Smooth muscle cell (in vitro differentiated cells): ENCODE measurements around the gene STT3B. TPM values are rescaled to one million over a fixed set of nuclear protein-coding genes. Genes with fewer than 3 reads are reported as not detected.

Experiments
- DNase-seq: peaks from one replicate; lab custom pipeline; 2025; ENCODE audit not compliant: unreplicated experiment; lab: John Stamatoyannopoulos, UW
- H2AFZ ChIP-seq: fragments of 200-600 bp; sonication (generic); 2 replicates; pipeline ENCODE4 v1.6.0; 2016; ENCODE audit warnings: antibody characterized with exemption, low read depth, mild to moderate bottlenecking
- H3F3A ChIP-seq: fragments of 200-600 bp; sonication (generic); 2 replicates; pipeline ENCODE4 v1.6.0; 2017; ENCODE audit warnings: antibody characterized with exemption, low read depth
- H3K27ac ChIP-seq: fragments of 200-600 bp; sonication (generic); 2 replicates; pipeline ENCODE4 v1.5.1; 2016; ENCODE audit warnings: low read depth, mild to moderate bottlenecking
- H3K27me3 ChIP-seq: fragments of 200-600 bp; sonication (generic); 2 replicates; pipeline ENCODE4 v1.6.1; 2016; ENCODE audit warnings: low read depth, mild to moderate bottlenecking
- H3K36me3 ChIP-seq: fragments of 200-600 bp; sonication (generic); 2 replicates; pipeline ENCODE4 v1.5.1; 2016; ENCODE audit warnings: low read depth
- H3K4me1 ChIP-seq: fragments of 200-600 bp; sonication (generic); 2 replicates; pipeline ENCODE4 v1.5.1; 2016; ENCODE audit warnings: low read depth
- H3K4me2 ChIP-seq: fragments of 200-600 bp; sonication (generic); 2 replicates; pipeline ENCODE4 v1.6.0; 2016; ENCODE audit warnings: mild to moderate bottlenecking
- H3K4me3 ChIP-seq: fragments of 200-600 bp; sonication (generic); 2 replicates; pipeline ENCODE4 v1.5.1; 2016; ENCODE audit warnings: mild to moderate bottlenecking
- H3K79me2 ChIP-seq: fragments of 200-600 bp; sonication (generic); 2 replicates; pipeline ENCODE4 v1.6.0; 2016; ENCODE audit warnings: low read depth, mild to moderate bottlenecking
- H3K9ac ChIP-seq: fragments of 200-600 bp; sonication (generic); 2 replicates; pipeline ENCODE4 v1.6.0; 2016; ENCODE audit warnings: low read depth
- H3K9me3 ChIP-seq: fragments of 200-600 bp; sonication (generic); replicated peaks from 2 replicates; pipeline ENCODE4 v1.5.1; 2016; ENCODE audit warnings: low read depth
- H4K20me1 ChIP-seq: fragments of 200-600 bp; sonication (generic); 2 replicates; pipeline ENCODE4 v1.6.0; 2016; ENCODE audit warnings: low read depth
- WGBS: methylation state at CpG from one replicate; pipeline ENCODE4 v1.1.7; 2016; ENCODE audit warnings: low lambda C conversion rate; 5-methylcytosine and 5-hydroxymethylcytosine counted together
- polyA plus RNA-seq: library from polyadenylated mRNA; unstranded; fragments of >200 nt; fragmentation: Nextera tagmentation; extraction: Ambion mirVana; gene quantifications from 2 replicates; pipeline ENCODE4 v1.2.1, GENCODE V29; 2016
- total RNA-seq: library from RNA; depleted of rRNA; stranded (reverse); fragments of >200 nt; gene quantifications from 2 replicates; pipeline ENCODE4 v1.2.3, GENCODE V29; 2014
- TF ChIP-seq, protein P1 (sequence below): fragments of 200-600 bp; sonication (generic); IDR thresholded peaks from 2 replicates; pipeline ENCODE4 v1.5.1; 2017; ENCODE audit warnings: borderline replicate concordance, mild to moderate bottlenecking, antibody characterized with exemption; ENCODE audit not compliant: insufficient read depth, poor library complexity, severe bottlenecking

The STT3B gene
- total and polyA plus RNA-seq, 2 experiments from 2014 or later = 79.1 to 191 TPM

DNA sequence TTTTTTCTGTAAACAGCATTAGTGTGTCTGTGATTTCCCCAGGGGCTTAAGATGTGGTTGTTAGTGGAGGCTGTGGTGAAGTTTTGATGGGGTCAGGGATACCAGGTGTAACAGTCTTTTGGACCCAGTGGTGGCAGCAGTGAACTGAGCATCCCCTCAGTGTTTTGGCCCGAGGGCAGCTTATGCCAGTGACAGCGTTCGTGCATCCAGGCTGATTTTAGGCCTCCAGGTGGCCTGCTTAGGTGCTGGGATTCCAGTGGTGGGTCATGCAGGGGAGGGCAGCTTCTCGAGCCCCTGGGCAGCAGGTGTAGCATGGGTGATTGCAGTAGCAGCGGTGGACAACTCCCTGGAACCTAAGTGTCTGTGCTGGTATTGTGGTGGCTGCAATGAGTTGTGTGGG lies 29.2 kb downstream of the STT3B start:
- Histone ChIP-seq H3F3A (no peaks in the 10 kb centered on the region), H3K9me3 (no peaks in the 10 kb centered on the region), H3K9ac (no peak overlapping the region), H3K27me3 (no peaks in the 10 kb centered on the region), H3K4me1 (peaks cover 8% of the 10 kb centered on the region), H3K27ac (no peak overlapping the region), H3K4me3 (no peak overlapping the region), H3K4me2 (no peak overlapping the region), H2AFZ (no peak overlapping the region), H3K79me2 (peaks cover 100% of the 10 kb centered on the region), H3K36me3 (no peaks in the 10 kb centered on the region), H4K20me1 (peaks cover 91% of the 10 kb centered on the region)
- no peak for DNase-seq
- TF ChIP-seq, protein P1, sequence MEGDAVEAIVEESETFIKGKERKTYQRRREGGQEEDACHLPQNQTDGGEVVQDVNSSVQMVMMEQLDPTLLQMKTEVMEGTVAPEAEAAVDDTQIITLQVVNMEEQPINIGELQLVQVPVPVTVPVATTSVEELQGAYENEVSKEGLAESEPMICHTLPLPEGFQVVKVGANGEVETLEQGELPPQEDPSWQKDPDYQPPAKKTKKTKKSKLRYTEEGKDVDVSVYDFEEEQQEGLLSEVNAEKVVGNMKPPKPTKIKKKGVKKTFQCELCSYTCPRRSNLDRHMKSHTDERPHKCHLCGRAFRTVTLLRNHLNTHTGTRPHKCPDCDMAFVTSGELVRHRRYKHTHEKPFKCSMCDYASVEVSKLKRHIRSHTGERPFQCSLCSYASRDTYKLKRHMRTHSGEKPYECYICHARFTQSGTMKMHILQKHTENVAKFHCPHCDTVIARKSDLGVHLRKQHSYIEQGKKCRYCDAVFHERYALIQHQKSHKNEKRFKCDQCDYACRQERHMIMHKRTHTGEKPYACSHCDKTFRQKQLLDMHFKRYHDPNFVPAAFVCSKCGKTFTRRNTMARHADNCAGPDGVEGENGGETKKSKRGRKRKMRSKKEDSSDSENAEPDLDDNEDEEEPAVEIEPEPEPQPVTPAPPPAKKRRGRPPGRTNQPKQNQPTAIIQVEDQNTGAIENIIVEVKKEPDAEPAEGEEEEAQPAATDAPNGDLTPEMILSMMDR = no peak
- 73% methylated on average over 5 of the region's 5 CpGs for WGBS

DNA sequence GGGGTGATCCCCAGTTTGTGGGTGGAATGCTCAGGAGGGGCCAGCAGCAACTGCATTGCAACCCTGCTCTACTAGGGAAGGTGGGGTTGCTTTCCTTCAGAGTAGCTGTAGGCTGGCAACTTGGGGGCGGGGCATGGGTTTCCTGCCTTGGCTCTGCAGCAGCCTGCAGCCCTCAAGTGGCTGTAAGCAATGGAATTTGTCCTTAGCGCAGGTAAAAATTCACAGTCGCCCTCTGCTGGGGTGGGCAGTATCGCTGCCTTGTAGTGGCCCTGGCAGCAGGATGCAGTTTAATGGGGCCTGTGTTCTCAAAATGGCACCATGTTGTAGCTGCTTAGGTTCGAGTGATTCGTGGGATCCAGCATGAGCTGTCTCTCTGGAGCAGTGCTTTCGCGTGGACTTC lies 29.8 kb downstream of the STT3B start:
- peaks cover 92% of the 10 kb centered on the region for H4K20me1 ChIP-seq
- no peak overlapping the region for H2AFZ ChIP-seq
- no peak overlapping the region for H3K27ac ChIP-seq
- H3K4me3 ChIP-seq = no peak overlapping the region
- no peak for DNase-seq
- H3K36me3 ChIP-seq = no peaks in the 10 kb centered on the region
- no peak overlapping the region for H3K9ac ChIP-seq
- H3K4me2 ChIP-seq = no peak overlapping the region
- 75% methylated on average over 8 of the region's 8 CpGs for WGBS
- no peaks in the 10 kb centered on the region for H3K27me3 ChIP-seq
- TF ChIP-seq, protein P1 = no peak
- H3F3A ChIP-seq = no peaks in the 10 kb centered on the region
- H3K4me1 ChIP-seq = peaks cover 8% of the 10 kb centered on the region
- H3K79me2 ChIP-seq = peaks cover 100% of the 10 kb centered on the region
- H3K9me3 ChIP-seq = no peaks in the 10 kb centered on the region

DNA sequence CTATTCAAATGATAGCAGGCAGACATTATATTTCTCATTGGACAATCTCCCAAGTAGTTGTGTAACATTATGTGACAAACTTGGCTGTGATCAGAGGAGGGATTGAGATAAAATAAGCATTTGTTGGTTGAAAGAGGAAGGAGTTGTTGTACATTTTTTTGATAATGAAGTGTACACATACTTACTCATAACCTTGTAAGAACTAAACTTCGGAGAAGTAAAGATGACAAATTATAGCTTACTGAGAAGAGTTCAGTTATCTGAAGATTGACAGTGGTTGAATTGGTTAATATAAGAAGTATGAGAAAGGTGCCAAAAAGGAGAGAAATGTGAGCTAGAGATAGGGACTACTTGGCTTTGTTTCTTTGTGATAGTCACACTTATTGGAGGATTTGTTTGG lies 32.6 kb downstream of the STT3B start:
- peak overlapping the region; percentile 25 for H3K27ac ChIP-seq
- H3K79me2 ChIP-seq = peaks cover 100% of the 10 kb centered on the region
- no peaks in the 10 kb centered on the region for H3F3A ChIP-seq
- no peaks in the 10 kb centered on the region for H3K36me3 ChIP-seq
- no peaks in the 10 kb centered on the region for H3K9me3 ChIP-seq
- no peak overlapping the region for H3K4me3 ChIP-seq
- TF ChIP-seq, protein P1 = no peak
- H3K27me3 ChIP-seq = no peaks in the 10 kb centered on the region
- no peak for DNase-seq
- no peak overlapping the region for H2AFZ ChIP-seq
- 22% methylated on average over 1 of the region's 1 CpG for WGBS
- peaks cover 16% of the 10 kb centered on the region for H3K4me1 ChIP-seq
- no peak overlapping the region for H3K9ac ChIP-seq
- H4K20me1 ChIP-seq = peaks cover 96% of the 10 kb centered on the region
- H3K4me2 ChIP-seq = no peak overlapping the region

DNA sequence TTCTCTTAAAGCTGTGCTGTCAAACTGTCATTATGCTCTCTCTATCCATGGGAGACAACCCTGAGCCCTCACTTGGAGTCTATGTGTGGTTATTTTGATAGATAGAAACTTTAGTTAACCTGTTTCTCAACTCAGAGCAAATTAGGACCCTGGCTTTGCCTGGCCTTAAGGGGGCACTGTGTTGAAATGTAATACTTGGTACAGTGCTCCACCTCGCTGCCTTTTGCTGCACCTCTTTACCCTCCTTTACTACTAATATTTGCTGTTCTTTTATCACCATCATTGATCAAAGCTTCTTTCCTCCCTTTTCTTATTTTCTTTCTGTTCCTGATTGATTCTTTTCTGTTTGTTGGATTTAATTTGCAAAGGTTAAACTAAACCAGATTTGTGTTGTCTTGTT lies 34.3 kb downstream of the STT3B start:
- Histone ChIP-seq H3K79me2 (peaks cover 95% of the 10 kb centered on the region), H3K27me3 (no peaks in the 10 kb centered on the region), H3K4me1 (peaks cover 16% of the 10 kb centered on the region), H3K9ac (no peak overlapping the region), H3K36me3 (no peaks in the 10 kb centered on the region), H3K4me2 (no peak overlapping the region), H4K20me1 (peaks cover 97% of the 10 kb centered on the region), H3K27ac (no peak overlapping the region), H3K4me3 (no peak overlapping the region), H3K9me3 (no peaks in the 10 kb centered on the region), H3F3A (no peaks in the 10 kb centered on the region), H2AFZ (no peak overlapping the region)
- TF ChIP-seq, protein P1 = peak; percentile 31
- WGBS = 79% methylated on average over 1 of the region's 1 CpG
- no peak for DNase-seq
